HepG2 (cell line): ENCODE measurements around the gene OAS3. TPM values are rescaled to one million over a fixed set of nuclear protein-coding genes. Genes with fewer than 3 reads are reported as not detected.

Source experiments
- ATAC-seq: fragments of 200-7000 bp; cut with Tn5 transposase; 3 replicates; pipeline ENCODE4 v1.9.1; 2020; ENCODE audit warnings: mild to moderate bottlenecking, moderate library complexity
- BruUV-seq: library from RNA; stranded (reverse); fragments of 400-500 nt; replicated peaks from 2 replicates; lab custom pipeline; 2021; lab: Mats Ljungman, UMichigan
- CTCF ChIA-PET: fragments of 300-600 bp; formaldehyde crosslinking; extraction: SDS; loops from one replicate; lab custom pipeline; 2021; ENCODE audit warnings: low total read pairs, inconsistent platforms, low intra/inter-chr PET ratio; lab: Yijun Ruan, JAX
- POLR2A ChIA-PET: fragments of 350-600 bp; sonication (Branson Sonifier 250); formaldehyde crosslinking; loops from one replicate; lab custom pipeline; 2020; ENCODE audit warnings: antibody characterized with exemption, inconsistent platforms; lab: Yijun Ruan, JAX
- DNase-seq: peaks from one replicate; pipeline ENCODE4 v3.0.0-alpha.2; 2015; ENCODE audit warnings: low spot score
- FAIRE-seq: peaks from 3 replicates; lab custom pipeline; 2011; peaks lifted over from hg19 to GRCh38; lab: Jason Lieb, UNC
- H2AFZ ChIP-seq: one replicate; pipeline ENCODE4 v1.6.1; 2011; ENCODE audit warnings: low read length, inconsistent platforms
- H3K27ac ChIP-seq: fragments of 300-600 bp; 3 replicates; pipeline ENCODE4 v1.8.0; 2011; ENCODE audit warnings: mixed run types, mild to moderate bottlenecking, mixed read lengths, low read length, inconsistent platforms; ENCODE audit not compliant: insufficient read depth; ENCODE audit errors: extremely low read length
- H3K27me3 ChIP-seq, 2 experiments: fragments of 200-600 bp in 1 of 2; 2 replicates in 1 of 2; 3 replicates in 1 of 2; pipeline versions ENCODE4 v1.6.0 to v1.8.0; 2011; ENCODE audit warnings: low read length in 2 of 2, mild to moderate bottlenecking in 2 of 2, moderate library complexity in 2 of 2, inconsistent platforms in 1 of 2; ENCODE audit not compliant: insufficient read depth in 2 of 2, control insufficient read depth in 1 of 2
- H3K36me3 ChIP-seq, 2 experiments: fragments of 200-600 bp in 1 of 2; replicated peaks in 1 of 2; 2 replicates in 1 of 2; 3 replicates in 1 of 2; pipeline versions ENCODE4 v1.5.1 to v1.8.0; 2011; ENCODE audit warnings: low read length in 2 of 2, inconsistent platforms in 1 of 2; ENCODE audit not compliant: insufficient read depth in 2 of 2, control insufficient read depth in 1 of 2
- H3K4me1 ChIP-seq: 2 replicates; pipeline ENCODE4 v1.5.1; 2012; ENCODE audit warnings: low read length, inconsistent platforms; ENCODE audit not compliant: insufficient read depth
- H3K4me2 ChIP-seq: 2 replicates; pipeline ENCODE4 v1.6.0; 2011; ENCODE audit warnings: low read depth, low read length, inconsistent platforms
- H3K4me3 ChIP-seq, 3 experiments: fragments of 200-600 bp in 1 of 3; sonication (generic), shearing (Covaris generic) in 1 of 3; replicated peaks in 1 of 3; 2 replicates each; pipeline ENCODE4 v1.5.1; 2011 to 2016; ENCODE audit warnings: low read length in 3 of 3, inconsistent platforms in 2 of 3, low read depth in 2 of 3, mild to moderate bottlenecking in 2 of 3, control low read depth in 1 of 3, mixed read lengths in 1 of 3; ENCODE audit not compliant: insufficient read depth in 1 of 3
- H3K79me2 ChIP-seq: one replicate; pipeline ENCODE4 v1.6.1; 2011; ENCODE audit warnings: low read length, inconsistent platforms; ENCODE audit not compliant: insufficient read depth
- H3K9ac ChIP-seq: 2 replicates; pipeline ENCODE4 v1.6.0; 2011; ENCODE audit warnings: mild to moderate bottlenecking, low read depth, low read length, inconsistent platforms; ENCODE audit not compliant: insufficient read depth
- H3K9me3 ChIP-seq: 2 replicates; pipeline ENCODE4 v1.5.1; 2012; ENCODE audit warnings: mild to moderate bottlenecking, low read length
- H4K20me1 ChIP-seq: 2 replicates; pipeline ENCODE4 v1.6.0; 2011; ENCODE audit warnings: inconsistent platforms, mild to moderate bottlenecking, low read length, moderate library complexity; ENCODE audit not compliant: insufficient read depth
- ARHGAP35 ChIP-seq: sonication (generic); formaldehyde crosslinking; IDR thresholded peaks from 2 replicates; pipeline ENCODE4 v1.9.0; 2022; ENCODE audit warnings: mild to moderate bottlenecking, inconsistent platforms, moderate library complexity, missing genetic modification reagents, borderline replicate concordance
- HOMEZ ChIP-seq: IDR thresholded peaks from 2 replicates; pipeline ENCODE4 v1.6.1; 2016; ENCODE audit warnings: low read depth
- PRMT3 ChIP-seq: sonication (generic); formaldehyde crosslinking; IDR thresholded peaks from 2 replicates; pipeline ENCODE4 v1.8.1; 2022; ENCODE audit warnings: low read depth, mild to moderate bottlenecking, moderate library complexity, missing genetic modification reagents, borderline replicate concordance
- SAFB2 ChIP-seq: sonication (generic); formaldehyde crosslinking; IDR thresholded peaks from 2 replicates; pipeline ENCODE4 v1.5.1; 2020; ENCODE audit warnings: missing genetic modification reagents, low read depth, mild to moderate bottlenecking, borderline replicate concordance
- SKI ChIP-seq: fragments of 450-650 bp; IDR thresholded peaks from one replicate; pipeline ENCODE4 v1.6.1; 2018; ENCODE audit warnings: mild to moderate bottlenecking; ENCODE audit not compliant: partially characterized antibody
- ZNF274 ChIP-seq: sonication (generic); formaldehyde crosslinking; IDR thresholded peaks from 2 replicates; pipeline ENCODE4 v1.5.1; 2020; ENCODE audit warnings: mild to moderate bottlenecking, missing genetic modification reagents
- ZNF367 ChIP-seq: sonication (generic); formaldehyde crosslinking; IDR thresholded peaks from 2 replicates; pipeline ENCODE4 v1.4.0; 2020; ENCODE audit warnings: missing genetic modification reagents, borderline replicate concordance
- ZNF615 ChIP-seq: sonication (generic); formaldehyde crosslinking; IDR thresholded peaks from 2 replicates; pipeline ENCODE4 v1.5.0; 2020; ENCODE audit warnings: mild to moderate bottlenecking, missing genetic modification reagents, borderline replicate concordance
- ZSCAN30 ChIP-seq: sonication (generic); formaldehyde crosslinking; IDR thresholded peaks from 2 replicates; pipeline ENCODE4 v1.5.0; 2020; ENCODE audit warnings: mild to moderate bottlenecking, missing genetic modification reagents
- WGBS: methylation state at CpG from one replicate; pipeline ENCODE4 v1.1.6; 2017; ENCODE audit warnings: low lambda C conversion rate; 5-methylcytosine and 5-hydroxymethylcytosine counted together
- in situ Hi-C: cut with HindIII; loops from 2 replicates; pipeline ENCODE4 v1.10.0; 2017; ENCODE audit warnings: low pct_unique_long_range_greater_than_20kb; ENCODE audit not compliant: extremely low pct_ligation_motif_present
- intact Hi-C: fragments of 100-400 bp; cut with micrococcal nuclease; formaldehyde crosslinking; loops from one replicate; pipeline ENCODE4 v1.10.0; 2022; ENCODE audit not compliant: unreplicated experiment
- polyA plus RNA-seq, 8 experiments: library from polyadenylated mRNA; depleted of rRNA in 3 of 8; stranded (reverse) in 7 of 8; unstranded in 1 of 8; fragments of >200 nt; fragmentation: Illumina TruSeq in 4 of 8; extraction: Trizol in 4 of 8; gene quantifications; 2 replicates each; pipeline versions ENCODE4 v1.2.1 to v1.2.3, GENCODE V29; 2011 to 2016; ENCODE audit warnings: low read depth in 4 of 8, missing spikeins in 1 of 8, mixed read lengths in 1 of 8; ENCODE audit not compliant: insufficient read depth in 1 of 8
- total RNA-seq, 5 experiments: library from RNA; depleted of rRNA; stranded (reverse); fragments of >200 nt; fragmentation: Illumina TruSeq; extraction: Trizol; gene quantifications; 2 replicates each; pipeline ENCODE4 v1.2.3, GENCODE V29; 2016; ENCODE audit warnings: low read depth in 1 of 5
- TF ChIP-seq, protein P1 (sequence below): sonication (generic); formaldehyde crosslinking; conservative IDR thresholded peaks from 2 replicates; pipeline ENCODE4 v1.5.0; 2020; ENCODE audit warnings: missing genetic modification reagents

Gene OAS3
- total and polyA plus RNA-seq, 2 of the 13 experiments (the other 11 are each of a cell fraction or from before 2014, with no cell fraction given): 4.8 to 10.5 TPM

DNA sequence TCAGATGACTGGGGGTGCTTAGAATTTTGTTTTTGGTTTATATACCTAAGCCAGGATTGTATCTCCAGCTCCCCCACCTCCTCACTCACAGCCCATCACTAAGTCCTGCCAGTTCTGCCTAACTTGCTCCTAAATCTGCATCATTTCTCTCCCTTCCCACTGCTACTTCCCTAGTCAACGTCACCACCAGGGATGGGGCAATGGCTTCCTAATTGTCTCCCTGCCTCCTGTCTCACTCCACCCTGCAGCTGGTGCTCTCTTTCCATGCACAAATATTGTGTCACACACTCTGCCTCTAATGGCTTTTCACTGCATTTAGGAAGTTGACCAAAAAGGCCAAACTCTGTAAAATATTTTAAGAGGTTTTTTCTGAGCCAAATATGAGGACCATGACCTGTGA lies 51.5 kb downstream of the OAS3 start:
- ATAC-seq (no peak), FAIRE-seq (no peak)
- no peak overlapping the region for H3K4me2 ChIP-seq
- no peaks in the 10 kb centered on the region for H3K79me2 ChIP-seq
- no peak overlapping the region for H2AFZ ChIP-seq
- H3K9ac ChIP-seq: no peak overlapping the region
- no peaks in the 10 kb centered on the region for H3K9me3 ChIP-seq
- CTCF ChIA-PET: no interaction called here
- TF ChIP-seq ZSCAN30 (CRISPR knock-in tag): no peak
- TF ChIP-seq, protein P1, sequence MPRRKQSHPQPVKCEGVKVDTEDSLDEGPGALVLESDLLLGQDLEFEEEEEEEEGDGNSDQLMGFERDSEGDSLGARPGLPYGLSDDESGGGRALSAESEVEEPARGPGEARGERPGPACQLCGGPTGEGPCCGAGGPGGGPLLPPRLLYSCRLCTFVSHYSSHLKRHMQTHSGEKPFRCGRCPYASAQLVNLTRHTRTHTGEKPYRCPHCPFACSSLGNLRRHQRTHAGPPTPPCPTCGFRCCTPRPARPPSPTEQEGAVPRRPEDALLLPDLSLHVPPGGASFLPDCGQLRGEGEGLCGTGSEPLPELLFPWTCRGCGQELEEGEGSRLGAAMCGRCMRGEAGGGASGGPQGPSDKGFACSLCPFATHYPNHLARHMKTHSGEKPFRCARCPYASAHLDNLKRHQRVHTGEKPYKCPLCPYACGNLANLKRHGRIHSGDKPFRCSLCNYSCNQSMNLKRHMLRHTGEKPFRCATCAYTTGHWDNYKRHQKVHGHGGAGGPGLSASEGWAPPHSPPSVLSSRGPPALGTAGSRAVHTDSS (CRISPR knock-in tag): no peak
- TF ChIP-seq ZNF274 (CRISPR knock-in tag): no peak
- no peak for TF ChIP-seq PRMT3
- TF ChIP-seq SAFB2: no peak
- no peak for TF ChIP-seq ZNF615
- no peak for TF ChIP-seq HOMEZ (CRISPR knock-in tag)
- TF ChIP-seq SKI: no peak
- no peak for TF ChIP-seq ARHGAP35 (CRISPR knock-in tag)
- TF ChIP-seq ZNF367 (CRISPR knock-in tag): no peak
- TF ChIP-seq, all 625 proteins: peak for 0
- Histone ChIP-seq H3K4me1 (no peaks in the 10 kb centered on the region), H3K36me3 (no peaks in the 10 kb centered on the region), H3K4me3 (no peak overlapping the region), H3K27me3 (no peaks in the 10 kb centered on the region; a peak in 1 of 5 replicates), H3K27ac (no peak overlapping the region), H4K20me1 (no peaks in the 10 kb centered on the region)
- DNase-seq: no peak
- 3% methylated on average over 1 of the region's 1 CpG for WGBS
- BruUV-seq: no TSS peak
- intact Hi-C loops: no loop called here
- POLR2A ChIA-PET: interaction anchor here (0.6 kb wide), 1 partner anchor 44 kb away, joined by 4 read pairs; no protein-coding TSS in a partner anchor
- in situ Hi-C loops: no loop called here
